NCI-H510A (cell line): ENCODE results near the gene SRGAP3.

Source experiments
- DNase-seq: peaks from one replicate; lab custom pipeline; 2025; lab: John Stamatoyannopoulos, UW

SRGAP3 gene

DNA sequence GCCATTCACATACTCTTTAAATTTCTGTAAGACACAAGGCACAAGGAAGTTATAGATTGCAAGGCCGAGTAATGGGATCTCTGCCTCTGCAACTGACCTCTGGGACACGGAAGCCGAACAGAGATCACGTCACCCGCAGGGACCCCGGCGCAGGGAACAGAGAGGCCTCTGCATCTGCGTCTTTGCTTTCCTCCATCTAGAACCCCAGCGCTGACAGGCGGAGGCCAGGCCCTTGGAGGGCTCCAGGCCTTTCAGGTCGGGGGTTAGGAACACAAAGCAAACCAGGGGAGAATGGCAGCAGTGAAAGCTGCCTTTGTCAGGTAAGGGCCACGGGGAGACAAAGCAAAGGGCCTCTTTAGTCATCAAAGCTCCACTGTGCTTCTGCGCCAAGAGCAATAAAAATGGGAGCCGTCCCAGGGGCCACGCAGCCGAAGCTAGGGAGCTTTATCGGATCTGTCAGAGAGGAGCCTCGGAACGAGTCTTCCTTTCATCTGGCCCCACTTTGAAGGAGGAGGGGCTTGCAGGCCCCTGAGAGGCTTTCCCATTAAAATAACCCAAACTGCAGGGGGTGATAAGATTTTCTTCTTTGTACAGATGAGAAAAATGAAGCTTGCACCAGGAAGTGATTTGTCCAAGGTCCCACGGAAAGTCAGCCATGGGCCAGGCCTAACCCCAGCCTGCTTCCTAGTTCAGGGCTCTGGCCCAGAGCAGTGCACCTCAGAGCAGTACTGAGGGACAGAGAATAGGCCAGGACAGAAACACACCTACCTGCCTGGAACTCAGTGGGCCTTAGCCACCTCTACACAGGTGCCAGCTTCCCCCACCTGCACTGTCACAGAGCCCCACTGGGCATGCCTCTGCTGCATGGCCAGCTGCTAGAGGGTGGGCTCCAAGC, 201.7 kb downstream of the SRGAP3 start:
- DNase-seq = no peak

DNA sequence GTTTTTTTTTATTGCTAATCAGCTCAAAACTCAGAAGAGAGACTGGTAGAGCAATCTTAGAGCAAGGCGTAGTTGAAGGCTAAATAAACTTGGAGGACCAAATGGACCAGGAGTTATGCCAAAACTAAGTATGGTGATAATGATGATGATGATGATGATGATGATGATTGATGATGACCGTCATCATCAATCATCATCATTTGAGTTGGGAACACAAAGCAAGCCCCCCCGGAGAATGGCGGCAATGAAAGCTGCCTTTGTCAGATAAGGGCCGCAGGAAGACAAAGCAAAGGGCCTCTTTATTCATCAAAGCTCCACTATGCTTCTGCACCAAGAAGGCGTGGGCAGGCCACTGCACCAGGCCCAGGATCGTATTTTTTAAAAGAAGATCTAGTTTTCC, 204.1 kb downstream of the SRGAP3 start:
- no peak for DNase-seq

DNA sequence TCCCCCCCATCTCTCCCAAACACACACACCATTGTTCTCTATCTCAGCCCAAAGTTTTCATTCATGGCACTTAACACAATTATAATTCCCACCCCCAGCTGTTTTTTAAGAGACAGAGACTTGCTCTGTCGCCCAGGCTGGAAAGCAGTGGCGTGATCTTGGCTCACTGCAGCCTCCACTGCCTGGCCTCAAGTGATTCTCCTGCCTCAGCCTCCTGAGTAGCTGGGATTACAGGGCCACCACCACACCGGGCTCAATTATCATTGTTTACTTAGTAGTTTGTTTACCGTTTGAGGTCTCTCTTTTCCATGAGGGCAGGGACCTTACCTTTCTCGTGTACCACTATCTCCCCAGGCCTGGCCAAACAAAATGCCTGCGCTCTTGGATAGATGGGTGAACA, 206.4 kb downstream of the SRGAP3 start:
- no peak for DNase-seq

DNA sequence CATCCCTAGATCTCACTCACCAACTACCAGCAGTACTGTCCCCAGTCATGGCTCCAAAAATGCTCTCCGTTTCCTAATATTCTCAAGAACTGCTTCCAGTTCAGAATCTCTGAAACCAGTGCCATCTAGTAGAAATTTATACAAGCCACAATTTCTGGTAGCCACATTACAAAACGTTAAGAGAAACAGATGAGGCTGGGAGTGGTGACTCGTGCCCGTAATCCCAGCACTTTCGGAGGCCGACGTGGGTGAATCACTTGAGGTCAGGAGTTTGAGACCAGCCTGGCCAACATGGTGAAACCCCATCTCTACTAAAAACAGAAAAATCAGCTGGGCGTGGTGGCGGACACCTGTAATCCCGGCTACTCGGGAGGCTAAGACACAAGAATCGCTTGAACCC, 207.8 kb downstream of the SRGAP3 start:
- no peak for DNase-seq

DNA sequence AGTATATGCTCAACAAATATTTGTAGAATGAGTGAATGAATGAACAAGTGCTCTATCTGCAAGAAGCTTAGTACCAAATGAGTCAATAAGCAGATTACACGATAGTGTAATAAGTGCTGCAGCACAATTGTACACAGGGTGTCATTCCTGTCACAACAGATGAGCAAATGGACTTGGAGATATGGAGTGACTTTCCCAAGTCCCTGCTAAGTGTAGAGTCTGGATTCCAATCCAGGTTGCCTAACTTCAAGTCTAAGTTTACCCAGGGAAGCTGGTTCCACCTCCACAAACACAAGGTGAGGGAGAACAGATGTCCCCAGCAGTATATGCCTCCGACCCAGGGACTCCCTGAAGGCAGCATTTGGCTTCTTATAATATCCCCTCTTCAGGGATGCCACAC, 208.4 kb downstream of the SRGAP3 start:
- DNase-seq = no peak

DNA sequence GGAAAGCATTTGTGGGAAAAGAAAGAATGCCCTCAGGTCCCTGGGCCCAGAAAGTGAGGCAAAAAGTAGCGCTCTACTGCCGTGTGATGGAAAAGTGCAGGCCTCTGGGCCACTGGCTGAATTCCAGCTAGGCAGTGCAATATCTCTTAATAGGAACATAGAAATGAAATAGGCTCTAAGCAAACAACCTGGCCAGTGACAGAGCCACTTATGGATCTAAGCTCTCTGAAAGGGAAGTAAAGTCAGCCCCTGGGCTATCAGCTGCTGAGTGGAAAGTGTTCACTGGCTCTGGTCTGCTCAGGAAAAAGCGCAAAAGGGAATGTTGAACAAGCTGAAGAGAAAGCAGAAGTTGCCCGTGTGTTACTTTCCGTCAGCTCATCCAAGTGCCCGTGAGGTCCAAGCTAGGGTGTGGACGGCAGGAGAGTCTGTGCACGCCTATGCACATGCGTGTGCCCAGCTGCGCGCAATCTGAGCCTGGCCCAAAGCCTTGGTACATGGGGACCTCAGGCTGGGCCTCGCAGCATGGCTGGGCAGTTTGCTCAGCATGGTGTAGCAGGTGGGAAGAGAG, 212.2 kb downstream of the SRGAP3 start:
- DNase-seq = no peak

DNA sequence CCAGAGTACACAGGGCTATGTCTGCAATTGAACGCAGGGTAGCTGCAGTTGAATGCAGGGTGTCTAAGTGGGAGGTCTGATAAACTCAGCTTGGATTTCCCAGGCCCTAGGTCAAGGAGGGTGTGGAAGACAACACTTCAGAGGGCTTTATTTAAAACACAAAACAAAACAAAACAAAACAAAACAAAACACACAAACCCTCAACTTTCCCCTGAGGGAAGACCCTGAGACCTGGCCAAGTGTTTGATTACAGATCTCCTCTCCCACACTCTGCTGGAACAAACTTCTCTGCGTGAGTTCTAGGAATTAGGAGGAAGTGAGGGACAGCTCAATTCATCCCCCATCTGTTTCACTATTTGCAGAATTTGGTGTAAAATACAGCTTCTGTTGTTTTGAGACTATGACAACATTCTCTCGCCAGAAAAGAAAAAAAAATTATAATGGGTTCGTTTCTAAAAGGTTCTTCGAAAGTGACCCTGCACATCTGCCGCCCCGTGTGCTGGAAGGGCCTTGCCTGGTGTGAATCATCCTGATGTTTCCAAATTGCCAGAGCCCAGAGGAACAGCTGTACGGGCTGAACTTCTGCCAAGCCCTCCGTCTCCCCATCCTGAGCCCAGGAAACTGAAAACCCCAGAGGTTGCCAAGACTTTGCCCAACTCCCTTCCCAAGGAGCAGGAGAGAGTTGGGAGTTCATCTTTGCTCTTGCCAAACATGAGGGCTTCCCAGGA, 212.9 kb downstream of the SRGAP3 start:
- no peak for DNase-seq

DNA sequence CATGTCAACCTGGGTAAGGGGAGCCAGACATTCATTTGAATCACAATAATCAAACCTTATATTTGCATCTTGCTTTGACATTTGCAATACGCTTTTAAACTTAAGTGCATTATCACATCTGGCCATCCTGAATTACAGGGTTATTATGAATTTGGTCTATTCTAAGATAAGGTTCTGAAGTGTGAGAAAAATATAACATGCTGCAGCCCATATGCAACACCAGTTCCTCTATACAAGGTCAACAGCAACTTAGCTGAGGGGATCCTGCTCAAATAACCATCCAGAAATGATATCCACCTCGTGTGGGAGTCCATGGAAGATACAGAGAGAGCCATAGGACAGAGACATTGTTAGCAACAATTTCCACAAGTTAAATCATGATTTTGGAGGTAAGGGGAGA, 213.5 kb downstream of the SRGAP3 start:
- DNase-seq = no peak

DNA sequence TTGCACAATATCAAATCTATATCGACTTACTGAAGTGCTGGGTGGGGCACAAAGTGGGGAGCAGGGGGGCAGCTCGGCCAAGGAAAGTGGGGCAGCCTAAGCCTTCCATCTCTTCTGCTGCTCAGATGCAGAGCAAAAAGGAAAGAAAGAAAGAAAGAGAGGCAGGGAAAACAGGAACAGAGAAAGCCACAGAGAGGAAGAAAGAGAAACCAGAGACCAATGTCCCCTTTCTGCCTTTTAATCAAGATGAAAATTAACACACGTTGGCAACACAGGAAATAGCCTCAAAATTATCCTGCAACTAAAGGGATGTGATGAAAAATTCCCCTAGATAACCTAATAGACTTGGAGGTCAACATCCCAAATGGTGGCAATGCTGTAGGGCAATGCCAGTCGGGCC, 214.0 kb downstream of the SRGAP3 start:
- DNase-seq = no peak

DNA sequence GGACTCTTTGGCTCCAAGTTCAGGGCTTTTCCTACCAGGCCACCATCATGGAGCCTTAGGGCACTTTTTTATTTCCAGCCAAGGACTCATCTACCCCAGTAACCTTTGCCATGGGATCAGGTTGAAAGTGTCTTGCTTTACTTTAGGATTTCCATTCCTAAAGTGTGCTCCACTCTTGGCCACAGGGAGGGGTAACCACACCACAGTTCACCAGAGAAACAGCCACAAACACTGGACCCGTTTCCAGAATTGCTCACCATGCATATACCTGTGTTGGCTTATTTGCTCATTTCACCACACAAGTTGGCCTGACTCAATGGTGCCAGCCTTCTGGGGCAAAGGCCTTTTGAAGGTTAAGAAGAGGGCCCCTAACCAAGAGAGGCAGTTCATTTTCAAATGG, 215.6 kb downstream of the SRGAP3 start:
- no peak for DNase-seq

DNA sequence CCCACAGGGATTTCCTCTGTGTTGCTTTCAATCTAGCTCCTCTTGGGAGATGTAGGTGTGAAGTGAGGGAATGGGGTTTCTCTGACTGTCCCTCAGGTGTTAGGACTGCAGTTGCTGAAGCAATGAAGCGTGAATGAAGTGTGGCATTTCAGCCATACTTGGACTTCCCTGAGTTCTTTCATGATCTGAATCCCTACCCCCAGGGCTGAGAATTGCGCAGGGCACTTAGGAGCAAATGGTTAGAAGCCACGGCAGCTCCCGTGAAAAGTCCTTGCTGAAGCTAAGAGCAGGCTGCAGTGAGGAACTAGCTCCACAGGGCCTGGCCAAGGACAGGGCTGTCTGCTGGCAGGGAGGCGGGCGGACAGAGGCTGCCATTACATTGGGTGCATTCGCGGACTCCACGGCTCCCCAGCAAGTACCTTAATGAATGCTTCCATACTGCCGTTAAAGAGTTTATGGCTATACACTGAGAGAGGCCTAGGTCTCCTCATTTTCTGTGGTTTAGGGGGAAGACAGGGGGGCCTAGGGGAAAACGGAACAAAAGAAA, 217.1 kb downstream of the SRGAP3 start:
- no peak for DNase-seq

DNA sequence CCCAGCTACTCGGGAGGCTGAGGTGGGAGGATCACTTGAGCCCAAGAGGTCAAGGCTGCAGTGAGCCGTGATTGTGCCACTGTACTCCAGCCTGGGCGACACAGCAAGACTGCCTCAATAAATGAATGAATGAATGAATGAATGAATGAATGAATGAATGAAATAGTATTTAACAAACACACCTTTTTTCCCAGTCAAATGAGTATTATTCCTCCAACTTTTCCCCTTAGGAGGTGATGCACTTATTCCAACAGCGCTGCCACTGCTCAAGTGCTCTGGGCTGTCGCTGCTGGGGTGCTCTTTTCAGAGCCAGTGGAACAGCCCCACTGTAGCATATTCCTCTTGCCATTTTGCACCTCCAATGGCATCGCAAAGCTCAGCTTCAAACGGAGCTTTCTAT, 219.4 kb downstream of the SRGAP3 start:
- DNase-seq = no peak

DNA sequence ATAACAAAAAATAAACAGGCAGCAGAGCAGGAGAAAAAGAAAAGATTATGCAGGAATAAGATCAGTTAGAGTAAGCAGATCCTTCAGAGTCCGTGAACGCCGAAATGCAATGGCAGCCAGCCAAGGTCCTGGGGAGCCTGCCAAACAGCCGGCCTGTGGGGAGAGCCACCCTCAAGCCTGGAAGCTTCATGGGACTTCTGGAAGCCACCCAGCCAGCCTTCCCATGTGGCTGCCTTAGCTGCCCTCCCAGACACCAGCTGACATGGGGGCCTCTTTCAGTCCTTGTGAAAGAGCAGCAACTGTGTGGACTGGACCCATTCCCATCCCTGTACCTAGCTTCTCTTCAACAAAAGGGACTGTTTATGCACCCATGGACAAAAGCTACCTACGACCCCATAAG, 221.3 kb downstream of the SRGAP3 start:
- no peak for DNase-seq

DNA sequence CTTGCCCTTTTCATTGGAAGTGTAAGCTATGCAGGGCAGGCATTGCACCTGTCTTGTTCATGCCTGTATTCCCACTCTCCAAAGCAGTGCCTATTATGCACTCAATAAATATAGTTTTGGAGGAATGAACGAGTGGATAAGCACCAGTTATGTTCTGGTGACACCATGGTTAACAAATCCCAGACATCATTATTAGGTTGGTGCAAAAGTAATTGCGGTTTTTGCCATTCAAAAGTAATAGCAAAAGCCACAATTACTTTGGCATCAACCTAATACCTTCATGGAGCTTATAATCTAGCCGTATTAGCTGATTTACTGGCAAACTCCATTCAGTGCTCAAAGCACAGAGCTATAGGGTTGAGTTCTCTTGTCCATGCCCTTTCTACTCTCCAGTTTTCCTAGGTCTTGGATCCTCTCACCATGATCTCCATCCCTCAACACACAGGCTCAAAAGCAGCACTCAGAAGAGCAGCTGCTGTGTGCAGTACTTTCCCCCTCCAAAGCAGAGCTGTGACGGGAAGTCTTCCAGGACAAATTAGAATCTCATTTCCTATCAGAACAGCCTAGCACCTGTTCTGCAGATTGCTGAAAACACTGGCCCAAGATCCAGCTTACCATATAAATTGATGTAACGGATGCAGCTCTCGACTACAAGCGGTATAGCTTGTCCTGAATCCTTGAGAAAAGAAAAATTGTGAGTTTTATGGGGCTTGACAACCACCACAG, 223.0 kb downstream of the SRGAP3 start:
- no peak for DNase-seq

DNA sequence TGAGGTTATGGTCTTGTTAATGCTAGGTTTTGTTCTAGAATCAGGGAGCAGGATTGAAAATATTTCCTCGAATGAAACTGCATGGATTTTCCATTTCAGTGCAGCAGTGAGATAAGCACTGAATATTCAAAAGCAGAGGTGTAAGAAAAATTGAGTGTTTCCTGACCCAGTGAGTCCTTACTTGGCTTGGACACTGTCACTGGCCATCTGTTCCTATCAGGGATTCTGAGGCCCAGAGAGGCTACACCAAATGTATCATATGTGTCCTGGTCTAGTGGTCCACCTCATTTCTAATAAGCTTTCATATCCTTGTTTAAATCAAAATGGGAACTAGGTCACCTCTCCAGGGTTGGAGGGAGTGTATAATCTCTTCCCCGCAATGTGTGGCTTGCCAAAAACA, 225.1 kb downstream of the SRGAP3 start:
- DNase-seq = no peak

DNA sequence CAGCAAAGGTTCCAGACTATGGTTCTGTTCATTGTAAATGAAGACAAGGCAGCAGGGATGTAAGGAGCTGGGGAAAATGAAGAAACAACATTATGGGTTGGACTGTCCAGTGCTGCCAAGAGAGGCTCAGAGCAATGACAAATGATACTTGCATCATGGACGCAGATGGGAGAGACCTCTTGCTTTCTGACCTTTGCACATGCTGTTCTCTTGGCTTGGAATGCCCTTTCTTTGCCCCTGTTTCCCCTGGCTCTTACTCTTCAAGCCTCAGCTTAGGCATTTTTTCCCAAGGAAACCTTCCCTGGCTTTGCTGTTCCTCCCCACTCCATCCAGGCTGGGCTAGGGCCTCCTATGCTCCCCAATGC, 226.2 kb downstream of the SRGAP3 start:
- no peak for DNase-seq

DNA sequence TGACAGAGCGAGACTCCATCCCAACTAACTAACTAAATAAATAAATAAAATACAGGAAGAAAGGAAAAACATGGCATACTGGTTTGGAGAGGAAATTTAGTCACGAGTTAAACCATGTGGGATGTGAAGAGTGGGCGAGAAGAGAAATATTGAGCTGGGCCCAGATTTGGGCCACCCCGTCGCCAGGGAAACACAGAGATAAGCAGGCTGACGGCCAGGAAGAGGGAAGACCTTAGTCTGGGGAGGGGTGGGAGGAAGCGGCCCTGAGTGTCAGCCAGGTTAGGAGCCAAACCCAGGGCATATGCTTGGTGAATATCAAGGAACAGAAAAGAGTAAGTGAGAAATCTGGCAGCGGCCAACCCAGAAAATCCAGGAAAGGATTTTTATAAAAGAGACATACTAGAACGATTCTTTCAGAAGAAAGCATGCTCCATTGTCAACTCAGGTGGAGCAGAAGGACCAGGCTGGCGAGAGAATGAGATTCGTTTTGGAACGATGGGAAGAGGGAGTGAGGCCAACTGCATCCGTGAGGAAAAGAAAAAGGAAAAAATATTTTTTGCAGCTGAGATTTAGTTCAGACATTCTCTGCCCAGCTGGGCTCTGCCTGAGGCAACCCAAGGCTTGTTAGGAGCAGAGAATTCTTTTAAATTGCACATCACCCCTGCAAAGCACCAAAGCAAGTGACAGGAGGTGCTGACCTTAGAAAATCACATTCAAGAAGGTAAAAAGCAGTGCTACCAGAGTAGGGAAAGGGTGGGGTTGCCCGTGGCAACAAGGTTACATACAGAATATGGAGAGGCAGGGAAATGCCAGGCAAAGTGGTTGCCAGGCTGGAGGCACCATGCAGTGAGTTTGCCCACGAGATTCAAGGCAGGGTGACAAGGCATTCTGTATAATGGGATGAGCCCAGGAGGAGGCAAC, 226.9 kb downstream of the SRGAP3 start:
- DNase-seq = no peak

DNA sequence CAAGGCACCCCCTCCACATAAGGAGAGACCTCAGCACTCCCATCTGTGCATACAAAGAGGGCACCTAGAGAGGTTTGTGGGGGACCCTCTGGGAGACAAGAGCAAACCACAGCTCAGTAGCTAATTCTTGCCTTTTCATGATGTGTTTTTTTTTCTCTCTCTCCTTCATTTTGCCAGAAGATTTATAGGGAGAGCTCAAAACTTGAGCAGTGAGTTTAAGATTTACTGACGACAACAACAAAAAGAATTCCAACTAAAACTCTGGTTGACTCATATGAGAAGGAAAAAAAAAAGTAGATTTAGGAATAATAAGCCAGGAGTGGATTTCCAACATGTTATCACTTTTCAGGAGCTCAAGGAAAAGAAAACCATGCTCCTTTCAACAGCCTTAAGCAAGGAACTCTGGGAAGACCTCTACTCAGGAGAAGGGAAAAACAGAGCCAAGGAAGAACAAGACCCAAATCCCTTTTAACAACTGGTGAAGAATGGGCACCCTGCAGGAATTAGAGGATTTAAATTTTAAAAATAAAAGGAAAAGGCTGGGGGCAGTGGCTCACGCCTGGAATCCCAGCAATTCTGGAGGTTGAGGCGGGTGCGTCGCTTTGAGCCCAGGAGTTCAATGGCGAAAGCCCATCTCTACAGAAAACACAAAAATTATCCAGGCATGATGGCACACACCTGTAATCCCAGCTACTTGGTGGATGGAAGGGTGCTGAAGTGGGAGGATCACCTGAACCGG, 228.0 kb downstream of the SRGAP3 start:
- DNase-seq = no peak

DNA sequence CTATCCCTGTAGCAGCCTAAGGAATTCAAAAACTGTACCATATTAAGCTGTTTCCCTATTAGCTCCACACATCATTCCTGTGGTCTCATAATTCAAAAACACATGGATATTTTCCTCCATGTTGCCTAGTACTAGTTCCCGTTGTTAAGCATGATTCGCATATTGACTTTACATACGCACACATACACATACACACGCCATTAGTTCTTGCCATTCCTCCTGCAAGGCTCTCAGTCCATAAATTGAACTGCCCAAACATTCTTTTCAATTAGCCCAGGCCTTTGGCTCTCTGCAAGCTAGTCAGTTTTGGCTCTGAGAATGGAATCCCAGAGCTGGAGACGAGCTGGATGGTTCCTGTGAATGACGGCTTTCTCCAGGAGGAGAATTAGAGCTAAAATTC, 229.0 kb downstream of the SRGAP3 start:
- DNase-seq = no peak

DNA sequence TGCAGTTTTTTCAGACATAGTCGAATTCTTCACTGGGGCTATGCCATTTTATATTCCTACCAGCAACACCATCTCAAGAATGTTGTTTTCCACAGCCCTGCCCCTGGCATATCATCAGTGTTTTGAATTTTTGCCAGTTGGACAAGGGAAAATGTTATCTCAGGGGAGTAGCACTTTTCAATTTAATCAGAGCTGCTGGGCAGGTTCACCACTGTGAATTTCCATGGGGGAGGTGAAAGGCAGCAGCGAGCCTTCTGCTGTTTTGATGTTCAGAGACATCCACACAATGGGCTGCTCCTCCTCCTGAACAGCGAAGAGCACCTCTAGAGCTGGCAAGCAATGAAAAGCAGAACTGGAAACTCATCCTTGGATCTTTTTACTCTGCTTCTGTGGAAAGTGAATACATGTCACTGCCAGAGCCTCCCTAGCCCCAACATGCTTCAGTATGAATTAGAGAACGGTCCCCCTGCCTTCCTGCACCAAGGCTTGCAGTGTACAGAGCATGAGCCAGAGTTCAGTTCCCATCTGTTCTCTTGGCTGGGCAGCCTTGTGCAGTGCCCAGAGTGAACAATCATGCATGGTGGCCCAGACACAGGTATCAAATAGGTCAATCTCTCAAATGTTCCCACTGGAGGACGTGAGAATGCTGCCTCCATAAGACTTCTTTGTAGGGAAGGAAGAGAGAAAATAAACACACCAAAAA, 230.0 kb downstream of the SRGAP3 start:
- DNase-seq = no peak
